ENCODE data around the gene THSD1. TPM values are rescaled to one million over a fixed set of nuclear protein-coding genes. Genes with fewer than 3 reads are reported as not detected.
A peak's percentile ranks its signal among the peaks of the same experiment; 100 is the strongest.

THSD1 gene
- total and polyA plus RNA-seq, 9 of the 15 experiments (the other 6 are each of a cell fraction or from before 2014, with no cell fraction given): 0.01 to 0.11 (median 0.04) TPM; not detected in 2

- TF ChIP-seq ZNF197 (CRISPR knock-in tag; IDR thresholded peaks at IDR 0.05; ENCODE audit: low read depth) (no peak), ZHX1 (conservative IDR thresholded peaks at IDR 0.05; ENCODE audit: low read length) (no peak), KDM4B (IDR thresholded peaks at IDR 0.05; ENCODE audit: borderline replicate concordance in 2 of 2, low read depth in 1 of 2) (no peak), TCF7L2 (IDR thresholded peaks at IDR 0.05; ENCODE audit: low read depth, low read length) (no peak), SOX6 (IDR thresholded peaks at IDR 0.05) (no peak), BMI1 (IDR thresholded peaks at IDR 0.05; ENCODE audit: low read length) (no peak), CREB3 (tag; conservative IDR thresholded peaks at IDR 0.05; ENCODE audit: low read depth) (no peak), BCL6 (CRISPR knock-in tag; IDR thresholded peaks at IDR 0.05) (no peak), MITF (IDR thresholded peaks at IDR 0.05) (no peak), FOXK2 (conservative IDR thresholded peaks at IDR 0.05 in 1 of 2, IDR thresholded peaks at IDR 0.05 in 1 of 2; ENCODE audit: low read depth in 2 of 2) (peak; percentile 94 to 95)
These were observed 49.1 kb upstream of the THSD1 start, which contains the start of gene CKAP2 (continued) for GRCh38 chr13:52454820-52455676.

Measured in K562 (cell line).